ENCODE data around the gene RPL27A. TPM values are rescaled to one million over a fixed set of nuclear protein-coding genes. Genes with fewer than 3 reads are reported as not detected.
A peak's percentile ranks its signal among the peaks of the same experiment; 100 is the strongest.

RPL27A gene
- total and polyA plus RNA-seq, 2 donors (not counting 1 experiment from before 2014, with no cell fraction given): 1,009 to 1,473 TPM

GRCh38 chr11:8717544-8717875 lies 34.9 kb downstream of the RPL27A start:
- Histone ChIP-seq H3K4me1 (ENCODE audit: control insufficient read depth in 2 of 2, insufficient read depth in 2 of 2, low read length in 2 of 2) (peaks cover 15 to 17% of the 10 kb centered on the region in 2 donors), H4K20me1 (ENCODE audit: control insufficient read depth, insufficient read depth, low read length, poor library complexity, severe bottlenecking) (no peaks in the 10 kb centered on the region), H3K9ac (ENCODE audit: low read length) (no peak overlapping the region), H3K4me3 (ENCODE audit: control extremely low read depth in 1 of 5, extremely low read depth in 1 of 5, insufficient read depth in 1 of 5, low read depth in 2 of 5, low read length in 4 of 5) (no peak overlapping the region), H3K79me2 (ENCODE audit: control insufficient read depth, insufficient read depth, low read length) (no peaks in the 10 kb centered on the region), H3K27me3 (replicated peaks in 1 of 4; ENCODE audit: control extremely low read depth in 1 of 4, control insufficient read depth in 3 of 4, insufficient read depth in 4 of 4, low read length in 3 of 4) (no peaks in the 10 kb centered on the region), H3K27ac (ENCODE audit: low read length in 2 of 2) (no peak overlapping the region), H3K9me3 (ENCODE audit: control extremely low read depth in 1 of 3, control insufficient read depth in 2 of 3, insufficient read depth in 1 of 3, low read length in 2 of 3) (no peaks in the 10 kb centered on the region), H3K36me3 (replicated peaks in 1 of 2; ENCODE audit: control extremely low read depth in 1 of 2, control insufficient read depth in 1 of 2, extremely low read depth in 1 of 2, insufficient read depth in 2 of 2, low read length in 1 of 2) (no peaks in the 10 kb centered on the region), H3K4me2 (replicated peaks; ENCODE audit: low read depth, low read length, poor library complexity, severe bottlenecking) (peak overlapping the region; percentile 13), H2AFZ (ENCODE audit: insufficient read depth, low read depth, low read length, poor library complexity, severe bottlenecking) (peak overlapping the region; percentile 51)
- ChIA-PET POLR2A (no interaction called here), CTCF (interaction anchor here (1.2 kb wide), 1 partner anchor 14 kb away, joined by 4 read pairs; no protein-coding TSS in a partner anchor)
- Mint-ChIP-seq H3K27me3 (peaks cover 5% of the 10 kb centered on the region), H3K9me3 (ENCODE audit: insufficient read depth) (no peaks in the 10 kb centered on the region), H3K4me1 (peaks cover 18% of the 10 kb centered on the region), H3K27ac (peak overlapping the region; percentile 46), H3K4me3 (peak overlapping the region; percentile 57)
- TF ChIP-seq CTCF (IDR thresholded peaks at IDR 0.05): no peak
- TF ChIP-seq EZH2 (IDR thresholded peaks at IDR 0.05; ENCODE audit: borderline replicate concordance, insufficient read depth, low read depth, low read length, poor library complexity, severe bottlenecking): no peak
- WGBS (ENCODE audit: insufficient coverage): 90% methylated on average over 7 of the region's 9 CpGs
- ATAC-seq (ENCODE audit: low read depth) (no peak), DNase-seq (no peak)
- intact Hi-C loops (cut with micrococcal nuclease): no loop called here

- no peak for TF ChIP-seq EZH2 (IDR thresholded peaks at IDR 0.05; ENCODE audit: borderline replicate concordance, insufficient read depth, low read depth, low read length, poor library complexity, severe bottlenecking)
- no peak for TF ChIP-seq CTCF (IDR thresholded peaks at IDR 0.05)
- ATAC-seq (ENCODE audit: low read depth) (peak; percentile 71), DNase-seq (peak; percentile 58)
- Histone ChIP-seq H3K4me1 (ENCODE audit: control insufficient read depth in 2 of 2, insufficient read depth in 2 of 2, low read length in 2 of 2) (peaks cover 15 to 17% of the 10 kb centered on the region in 2 donors), H3K4me3 (ENCODE audit: control extremely low read depth in 1 of 5, extremely low read depth in 1 of 5, insufficient read depth in 1 of 5, low read depth in 2 of 5, low read length in 4 of 5) (peak overlapping the region in 3 of 5 experiments; percentile 9 to 49 (median 33)), H3K36me3 (replicated peaks in 1 of 2; ENCODE audit: control extremely low read depth in 1 of 2, control insufficient read depth in 1 of 2, extremely low read depth in 1 of 2, insufficient read depth in 2 of 2, low read length in 1 of 2) (no peaks in the 10 kb centered on the region), H3K9me3 (ENCODE audit: control extremely low read depth in 1 of 3, control insufficient read depth in 2 of 3, insufficient read depth in 1 of 3, low read length in 2 of 3) (no peaks in the 10 kb centered on the region), H4K20me1 (ENCODE audit: control insufficient read depth, insufficient read depth, low read length, poor library complexity, severe bottlenecking) (no peaks in the 10 kb centered on the region), H3K4me2 (replicated peaks; ENCODE audit: low read depth, low read length, poor library complexity, severe bottlenecking) (peak overlapping the region; percentile 78), H3K9ac (ENCODE audit: low read length) (peak overlapping the region; percentile 51), H3K79me2 (ENCODE audit: control insufficient read depth, insufficient read depth, low read length) (no peaks in the 10 kb centered on the region), H3K27ac (ENCODE audit: low read length in 2 of 2) (peak overlapping the region; percentile 7 to 46), H2AFZ (ENCODE audit: insufficient read depth, low read depth, low read length, poor library complexity, severe bottlenecking) (peak overlapping the region; percentile 80), H3K27me3 (replicated peaks in 1 of 4; ENCODE audit: control extremely low read depth in 1 of 4, control insufficient read depth in 3 of 4, insufficient read depth in 4 of 4, low read length in 3 of 4) (no peaks in the 10 kb centered on the region)
- peaks cover 5% of the 10 kb centered on the region for H3K27me3 Mint-ChIP-seq
- ChIA-PET CTCF (interaction anchor here (1.2 kb wide), 1 partner anchor 14 kb away, joined by 4 read pairs; no protein-coding TSS in a partner anchor), POLR2A (no interaction called here)
- 73% methylated on average over 3 of the region's 11 CpGs for WGBS (ENCODE audit: insufficient coverage)
- peaks cover 18% of the 10 kb centered on the region for H3K4me1 Mint-ChIP-seq
- no peaks in the 10 kb centered on the region for H3K9me3 Mint-ChIP-seq (ENCODE audit: insufficient read depth)
- peak overlapping the region; percentile 86 for H3K4me3 Mint-ChIP-seq
- peak overlapping the region; percentile 93 for H3K27ac Mint-ChIP-seq
- intact Hi-C loops (cut with micrococcal nuclease): no loop called here
Measured at GRCh38 chr11:8717876-8718753, 35.5 kb downstream of the RPL27A start.

Measured in B cell (primary cell).